SK-N-MC (cell line): Measurements from ENCODE around the gene DUSP9.

Source experiments
- EZH2 ChIP-seq: fragments of 200-600 bp; sonication (generic); IDR thresholded peaks from one replicate; pipeline ENCODE4 v1.6.1; 2017; ENCODE audit warnings: antibody characterized with exemption
- FOXP2 ChIP-seq: optimal IDR thresholded peaks from 2 replicates; pipeline ENCODE3; 2011; ENCODE audit warnings: mild to moderate bottlenecking, moderate library complexity; ENCODE audit not compliant: insufficient read depth; ENCODE audit errors: extremely low read length, control extremely low read depth
- POLR2AphosphoS5 ChIP-seq: IDR thresholded peaks from 2 replicates; pipeline ENCODE4 v1.6.1; 2012; ENCODE audit warnings: mild to moderate bottlenecking, low read depth, low read length, borderline replicate concordance

DNA sequence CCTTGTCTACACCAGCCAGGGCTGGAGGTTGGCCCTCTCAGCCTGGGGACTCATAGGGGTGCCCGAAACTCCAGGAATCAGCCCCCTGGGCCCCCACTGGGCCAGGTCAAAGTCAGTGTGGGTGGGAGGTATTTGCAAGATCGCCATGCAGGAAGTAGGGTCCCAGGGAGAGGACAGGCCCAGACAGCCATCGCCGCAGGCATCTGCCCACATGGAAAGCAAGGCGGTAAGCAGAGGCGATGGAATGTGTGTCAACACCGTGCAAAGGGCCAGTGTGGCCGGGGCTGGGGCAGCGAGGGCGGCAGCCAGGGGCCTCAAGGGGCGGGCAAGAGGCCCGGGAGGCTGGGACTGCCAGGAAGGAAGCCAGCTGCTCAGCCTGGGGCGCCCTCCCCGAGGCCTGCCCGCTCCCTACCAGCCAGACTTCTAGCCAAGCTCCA is 19.3 kb upstream of the DUSP9 start:
- TF ChIP-seq EZH2 (no peak), POLR2AphosphoS5 (no peak), FOXP2 (no peak)
